GF-D8 (cell line): Measurements from ENCODE around the gene SHISA4.
"Not testable (repeated sequence)": the region's sequence is repeated elsewhere in the genome, so short reads cannot be mapped to it uniquely, and the experiment has no call there.

Source experiments
- DNase-seq: peaks from one replicate; lab custom pipeline; 2025; lab: John Stamatoyannopoulos, UW

Gene SHISA4

GRCh38 chr1:201898240-201898894 is 9.7 kb downstream of the SHISA4 start:
- no peak for DNase-seq

GRCh38 chr1:201898992-201899391 is 10.3 kb downstream of the SHISA4 start:
- no peak for DNase-seq

- DNase-seq: no peak
These were observed 11.2 kb downstream of the SHISA4 start for GRCh38 chr1:201899683-201900429.

DNA sequence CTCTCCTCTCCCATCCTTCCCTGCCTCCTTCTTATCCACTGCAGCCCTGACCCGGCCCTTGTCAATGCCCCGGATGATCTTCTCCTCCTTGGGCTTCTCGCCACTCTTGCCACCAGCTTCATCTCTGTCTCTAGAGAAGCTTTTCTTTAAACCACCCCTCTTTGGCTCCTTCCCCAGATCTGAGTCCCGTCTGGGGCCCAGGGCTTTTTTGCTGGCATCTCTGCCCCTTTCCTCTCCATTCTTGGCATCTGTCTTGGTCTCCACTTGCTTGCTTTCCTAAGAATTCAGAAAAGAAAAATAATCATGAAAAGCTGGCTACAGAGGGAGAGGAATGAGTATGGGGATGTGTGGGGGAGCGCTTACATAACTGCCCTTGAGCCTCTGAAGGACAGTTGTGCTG is 11.8 kb downstream of the SHISA4 start:
- DNase-seq: no peak

- DNase-seq: not testable (repeated sequence)
These were observed 12.3 kb downstream of the SHISA4 start for GRCh38 chr1:201901036-201901435.

- no peak for DNase-seq
These were observed 13.5 kb downstream of the SHISA4 start for GRCh38 chr1:201902198-201902597.

- no peak for DNase-seq
These were observed 14.4 kb downstream of the SHISA4 start for GRCh38 chr1:201903135-201903534.

DNA sequence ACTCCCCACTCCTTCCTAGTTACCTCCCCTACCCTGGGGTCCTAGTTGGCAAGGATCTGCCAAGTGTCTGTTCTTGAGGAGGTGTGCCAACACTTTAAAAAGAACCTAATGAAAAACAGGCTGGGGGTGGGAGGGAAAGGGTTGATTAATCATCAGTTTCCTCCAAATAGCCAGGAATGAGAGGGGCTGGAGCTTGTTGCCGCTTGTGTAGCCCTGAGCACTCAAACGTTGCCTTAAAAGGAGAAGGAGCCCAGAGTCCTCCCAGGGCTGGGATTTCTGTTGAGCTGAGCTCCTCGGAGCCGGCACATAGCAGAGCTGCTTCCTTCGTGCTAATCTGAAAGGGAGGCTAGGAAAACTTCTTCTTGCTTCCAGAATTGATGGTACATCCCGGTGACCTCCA is 15.9 kb downstream of the SHISA4 start:
- DNase-seq: no peak

DNA sequence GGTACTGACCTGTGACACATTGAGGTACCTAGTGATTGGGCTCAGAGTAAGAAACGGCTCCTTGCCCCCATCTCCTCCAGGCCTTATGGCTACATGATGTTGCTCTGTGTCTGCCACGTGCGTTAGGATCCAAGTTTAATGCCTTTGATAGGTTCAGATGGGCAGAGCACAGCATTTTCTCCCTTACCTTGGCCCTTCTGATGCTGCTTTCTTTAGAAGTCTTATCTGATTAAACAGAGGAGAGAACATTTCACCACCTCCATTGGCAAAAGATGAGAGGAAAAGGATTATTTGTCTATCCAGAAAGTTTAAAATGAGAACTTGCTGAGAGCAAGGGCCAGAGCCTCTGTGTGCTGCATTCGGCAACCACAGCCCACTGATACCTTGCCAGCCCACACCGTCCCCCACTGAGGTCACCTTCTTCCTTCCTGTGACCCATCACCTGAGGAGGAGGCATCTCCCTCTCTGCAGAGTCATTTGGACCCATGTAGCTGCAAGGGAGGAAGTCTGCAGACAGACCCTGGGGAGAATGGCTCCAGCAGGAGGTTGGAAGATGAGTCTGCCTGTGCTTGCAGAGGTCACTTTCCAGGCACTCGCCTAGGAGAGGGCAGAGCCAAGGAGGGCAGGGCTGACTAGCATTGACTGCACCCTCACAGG is 16.7 kb downstream of the SHISA4 start:
- no peak for DNase-seq

DNA sequence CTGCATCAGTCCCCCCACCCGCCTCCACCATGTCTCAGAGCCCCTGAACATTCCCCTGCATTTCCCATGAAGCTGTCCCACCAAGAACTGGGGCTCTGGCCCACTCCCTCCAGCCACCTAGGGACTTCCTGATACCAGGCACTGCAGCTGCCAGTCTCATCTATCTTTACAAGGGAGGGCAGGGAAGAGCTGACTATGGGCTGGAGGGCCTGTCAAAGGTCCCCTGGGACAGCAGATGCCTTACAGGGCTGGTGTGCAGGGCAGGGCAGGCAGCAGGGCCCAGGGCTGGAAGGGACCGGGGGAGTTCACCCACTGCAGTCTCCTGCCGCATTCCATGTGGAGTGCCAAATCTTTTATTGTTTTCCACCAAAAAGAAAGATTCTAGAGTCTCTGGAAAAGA is 17.6 kb downstream of the SHISA4 start:
- no peak for DNase-seq

- no peak for DNase-seq
These were observed 18.9 kb downstream of the SHISA4 start for GRCh38 chr1:201907621-201908020.

- DNase-seq: no peak
These were observed 23.3 kb downstream of the SHISA4 start for GRCh38 chr1:201911826-201912571.

GRCh38 chr1:201912832-201913231 is 24.1 kb downstream of the SHISA4 start:
- DNase-seq: no peak

DNA sequence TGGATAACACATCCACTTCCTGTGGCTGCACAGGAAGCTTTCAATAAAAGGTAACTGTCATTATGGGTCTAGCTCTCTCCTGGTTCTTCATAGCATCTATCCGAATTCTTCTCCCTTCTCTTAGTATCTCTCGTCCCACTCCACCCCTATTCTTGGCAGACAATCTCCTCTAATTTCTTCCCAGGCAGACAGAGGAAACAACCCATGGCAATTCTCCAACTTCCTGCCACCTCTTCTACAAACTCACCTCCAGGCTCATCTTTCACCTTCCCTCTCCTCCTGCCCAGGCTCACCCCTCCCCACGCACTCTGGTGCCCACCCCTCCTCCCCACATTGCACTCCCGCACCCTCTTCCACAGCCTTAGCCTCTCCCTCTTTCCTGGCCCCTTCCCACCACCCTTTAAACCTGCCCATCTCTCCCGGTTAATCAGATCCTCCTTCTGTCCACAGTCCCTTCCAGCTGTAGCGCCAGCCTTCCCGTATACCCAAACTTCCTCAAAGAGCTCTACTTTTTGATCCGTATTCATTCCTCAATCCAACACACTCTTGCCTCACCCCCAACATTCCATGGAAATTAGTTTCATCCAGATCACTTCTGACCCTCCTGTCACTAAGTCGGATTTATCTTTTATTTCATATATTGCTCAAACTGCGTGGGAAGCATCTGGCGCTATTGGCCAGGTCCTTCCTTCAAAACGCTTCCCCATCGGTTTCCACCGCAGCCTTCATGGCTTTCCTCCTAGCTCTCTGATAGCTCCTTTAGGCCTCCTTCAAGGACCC is 25.9 kb downstream of the SHISA4 start:
- no peak for DNase-seq

- no peak for DNase-seq
These were observed 28.1 kb downstream of the SHISA4 start for GRCh38 chr1:201916649-201917249.

GRCh38 chr1:201917362-201918033 is 28.8 kb downstream of the SHISA4 start:
- DNase-seq: no peak

DNA sequence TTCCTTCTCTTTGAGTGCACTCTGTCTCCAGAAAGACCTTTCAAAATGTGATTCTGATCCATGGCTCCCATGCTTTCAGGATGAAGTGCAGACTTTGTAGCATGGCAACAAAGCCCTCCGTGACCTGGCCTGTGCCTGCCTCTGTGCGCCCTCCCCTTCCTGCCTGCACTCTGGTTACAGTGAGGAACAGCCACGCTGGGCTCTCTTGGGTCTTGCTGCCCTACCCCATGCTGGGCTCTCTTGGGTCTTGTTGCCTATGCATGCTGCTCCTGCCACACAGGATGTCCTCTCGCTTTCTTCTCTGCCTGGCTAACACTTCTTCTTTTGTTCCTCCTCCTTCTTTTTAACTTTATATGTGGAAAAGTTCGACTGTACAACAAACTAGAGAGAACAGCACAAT is 29.6 kb downstream of the SHISA4 start:
- DNase-seq: no peak

DNA sequence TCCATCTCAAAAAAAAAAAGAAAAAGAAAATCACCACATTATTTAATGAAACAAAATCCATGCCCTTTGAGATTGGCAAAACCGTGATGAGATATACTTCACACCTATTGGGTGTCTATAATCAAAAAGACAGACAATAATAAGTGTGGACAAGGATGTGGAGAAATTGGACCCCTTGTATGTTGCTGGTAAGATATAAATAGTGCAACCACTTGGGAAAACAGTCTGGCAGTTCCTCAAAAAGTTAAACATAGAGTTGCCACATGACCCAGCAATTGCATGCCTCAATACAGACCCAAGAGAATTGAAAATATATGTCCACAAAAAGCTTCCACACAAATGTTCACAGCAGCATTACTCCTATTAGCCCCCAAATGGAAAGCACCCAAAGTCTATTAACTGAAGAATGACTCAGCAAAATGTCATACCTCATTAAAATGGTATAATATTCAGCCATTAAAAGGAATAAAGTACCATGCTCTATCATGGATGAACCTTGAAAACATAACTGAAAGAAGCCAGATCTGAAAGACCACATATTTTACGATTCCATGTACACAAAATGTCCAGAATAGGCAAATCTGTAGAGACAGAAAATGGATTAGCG is 33.4 kb downstream of the SHISA4 start:
- no peak for DNase-seq

DNA sequence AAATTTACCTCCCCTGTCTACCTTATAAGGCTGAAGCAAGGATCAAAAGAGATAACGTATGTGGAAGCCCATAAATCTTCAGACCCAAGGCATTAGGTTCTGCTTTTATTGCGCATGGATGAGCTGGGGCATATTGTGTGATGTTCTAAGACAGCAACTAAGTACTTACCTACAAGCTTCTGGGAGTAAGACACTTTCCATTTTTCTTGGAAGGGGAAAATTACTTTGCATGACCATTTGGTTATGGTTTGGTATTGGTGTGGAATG is 36.5 kb downstream of the SHISA4 start:
- no peak for DNase-seq

- DNase-seq: no peak
These were observed 37.4 kb downstream of the SHISA4 start for GRCh38 chr1:201925981-201926645.
